ENCODE data around the gene CGNL1.

Gene CGNL1

GRCh38 chr15:57439128-57440027 is 63.1 kb downstream of the CGNL1 start:
- in situ Hi-C loops (cut with MboI; ENCODE audit: low pct_unique_long_range_greater_than_20kb, low sequenced_read_pairs) = no loop called here
- no peak for DNase-seq

GRCh38 chr15:57440167-57440566 is 63.9 kb downstream of the CGNL1 start:
- in situ Hi-C loops (cut with MboI; ENCODE audit: low pct_unique_long_range_greater_than_20kb, low sequenced_read_pairs) = no loop called here
- no peak for DNase-seq

- no peak for DNase-seq
- in situ Hi-C loops (cut with MboI; ENCODE audit: low pct_unique_long_range_greater_than_20kb, low sequenced_read_pairs) = no loop called here
These were observed 64.5 kb downstream of the CGNL1 start for GRCh38 chr15:57440799-57441198.

GRCh38 chr15:57442335-57442734 is 66.0 kb downstream of the CGNL1 start:
- DNase-seq = no peak
- in situ Hi-C loops (cut with MboI; ENCODE audit: low pct_unique_long_range_greater_than_20kb, low sequenced_read_pairs) = no loop called here

GRCh38 chr15:57443486-57443885 is 67.2 kb downstream of the CGNL1 start:
- DNase-seq = no peak
- in situ Hi-C loops (cut with MboI; ENCODE audit: low pct_unique_long_range_greater_than_20kb, low sequenced_read_pairs) = no loop called here

GRCh38 chr15:57444877-57445513 is 68.7 kb downstream of the CGNL1 start:
- no peak for DNase-seq
- in situ Hi-C loops (cut with MboI; ENCODE audit: low pct_unique_long_range_greater_than_20kb, low sequenced_read_pairs) = no loop called here

- DNase-seq = no peak
- in situ Hi-C loops (cut with MboI; ENCODE audit: low pct_unique_long_range_greater_than_20kb, low sequenced_read_pairs) = no loop called here
These were observed 69.6 kb downstream of the CGNL1 start for GRCh38 chr15:57445872-57446271.

- DNase-seq = no peak
- in situ Hi-C loops (cut with MboI; ENCODE audit: low pct_unique_long_range_greater_than_20kb, low sequenced_read_pairs) = no loop called here
These were observed 70.1 kb downstream of the CGNL1 start for GRCh38 chr15:57446393-57446792.

GRCh38 chr15:57451555-57451954 is 75.2 kb downstream of the CGNL1 start:
- in situ Hi-C loops (cut with MboI; ENCODE audit: low pct_unique_long_range_greater_than_20kb, low sequenced_read_pairs) = no loop called here

GRCh38 chr15:57452090-57452754 is 75.9 kb downstream of the CGNL1 start:
- in situ Hi-C loops (cut with MboI; ENCODE audit: low pct_unique_long_range_greater_than_20kb, low sequenced_read_pairs) = no loop called here
- DNase-seq = no peak

More at GRCh38 chr15:57451555-57451954, 75.2 kb downstream of the CGNL1 start:
- DNase-seq = no peak

- in situ Hi-C loops (cut with MboI; ENCODE audit: low pct_unique_long_range_greater_than_20kb, low sequenced_read_pairs) = no loop called here
- DNase-seq = no peak
These were observed 79.6 kb downstream of the CGNL1 start for GRCh38 chr15:57455929-57456328.

- DNase-seq = no peak
- in situ Hi-C loops (cut with MboI; ENCODE audit: low pct_unique_long_range_greater_than_20kb, low sequenced_read_pairs) = no loop called here
These were observed 80.3 kb downstream of the CGNL1 start for GRCh38 chr15:57456559-57456958.

GRCh38 chr15:57457726-57458125 is 81.4 kb downstream of the CGNL1 start:
- in situ Hi-C loops (cut with MboI; ENCODE audit: low pct_unique_long_range_greater_than_20kb, low sequenced_read_pairs) = no loop called here
- no peak for DNase-seq

GRCh38 chr15:57458356-57458781 is 82.1 kb downstream of the CGNL1 start:
- DNase-seq = no peak
- in situ Hi-C loops (cut with MboI; ENCODE audit: low pct_unique_long_range_greater_than_20kb, low sequenced_read_pairs) = no loop called here

- no peak for DNase-seq
These were observed 84.0 kb downstream of the CGNL1 start for GRCh38 chr15:57460208-57460816.

GRCh38 chr15:57461541-57461940 is 85.2 kb downstream of the CGNL1 start:
- in situ Hi-C loops (cut with MboI; ENCODE audit: low pct_unique_long_range_greater_than_20kb, low sequenced_read_pairs) = no loop called here
- no peak for DNase-seq

More at GRCh38 chr15:57460208-57460816, 84.0 kb downstream of the CGNL1 start:
- in situ Hi-C loops (cut with MboI; ENCODE audit: low pct_unique_long_range_greater_than_20kb, low sequenced_read_pairs) = no loop called here

- in situ Hi-C loops (cut with MboI; ENCODE audit: low pct_unique_long_range_greater_than_20kb, low sequenced_read_pairs) = no loop called here
- DNase-seq = peak; percentile 6
These were observed 86.1 kb downstream of the CGNL1 start for GRCh38 chr15:57462381-57462780.

GRCh38 chr15:57463360-57463759 is 87.1 kb downstream of the CGNL1 start:
- in situ Hi-C loops (cut with MboI; ENCODE audit: low pct_unique_long_range_greater_than_20kb, low sequenced_read_pairs) = no loop called here
- no peak for DNase-seq

- in situ Hi-C loops (cut with MboI; ENCODE audit: low pct_unique_long_range_greater_than_20kb, low sequenced_read_pairs) = no loop called here
- no peak for DNase-seq
These were observed 88.2 kb downstream of the CGNL1 start for GRCh38 chr15:57464480-57464879.

GRCh38 chr15:57468486-57468885 is 92.2 kb downstream of the CGNL1 start:
- DNase-seq = no peak
- in situ Hi-C loops (cut with MboI; ENCODE audit: low pct_unique_long_range_greater_than_20kb, low sequenced_read_pairs) = no loop called here

Measured in KBM-7 (cell line).